A673 (cell line): Measurements from ENCODE around the gene FBXO15. TPM values are rescaled to one million over a fixed set of nuclear protein-coding genes. Genes with fewer than 3 reads are reported as not detected.

ENCODE experiments used
- BruUV-seq: library from RNA; stranded (reverse); fragments of 400-500 nt; replicated peaks from 2 replicates; lab custom pipeline; 2021; lab: Mats Ljungman, UMichigan
- CTCF ChIA-PET: fragments of 300-600 bp; sonication (Branson Sonifier 250); formaldehyde crosslinking; loops from one replicate; lab custom pipeline; 2022; ENCODE audit warnings: antibody characterized with exemption; lab: Charles Lee
- POLR2A ChIA-PET: fragments of 300-600 bp; sonication (Branson Sonifier 250); formaldehyde crosslinking; loops from one replicate; lab custom pipeline; 2022; ENCODE audit warnings: antibody characterized with exemption; ENCODE audit not compliant: low non-redundant PET; lab: Charles Lee
- DNase-seq: peaks from one replicate; pipeline ENCODE4 v3.0.0-alpha.2; 2015; ENCODE audit warnings: low spot score
- H3K27ac ChIP-seq: fragments of 200-600 bp; sonication (generic); 2 replicates; pipeline ENCODE4 v1.5.1; 2016; ENCODE audit warnings: mixed run types, low read depth, mild to moderate bottlenecking, mixed read lengths, antibody characterized with exemption, low read length; ENCODE audit not compliant: poor library complexity, severe bottlenecking
- H3K27me3 ChIP-seq: fragments of 200-600 bp; sonication (generic); replicated peaks from 2 replicates; pipeline ENCODE4 v1.6.1; 2017; ENCODE audit warnings: mixed run types, low read depth, mild to moderate bottlenecking, mixed read lengths, antibody characterized with exemption, low read length; ENCODE audit not compliant: insufficient read depth, poor library complexity
- H3K36me3 ChIP-seq: fragments of 200-600 bp; sonication (generic); 2 replicates; pipeline ENCODE4 v1.6.1; 2016; ENCODE audit warnings: mixed run types, mild to moderate bottlenecking, mixed read lengths, antibody characterized with exemption, low read length; ENCODE audit not compliant: insufficient read depth, poor library complexity, severe bottlenecking
- H3K4me1 ChIP-seq: fragments of 200-600 bp; sonication (generic); 2 replicates; pipeline ENCODE4 v1.6.1; 2017; ENCODE audit warnings: mixed run types, mild to moderate bottlenecking, mixed read lengths, antibody characterized with exemption, low read length; ENCODE audit not compliant: insufficient read depth, poor library complexity, severe bottlenecking
- H3K4me3 ChIP-seq: fragments of 200-600 bp; sonication (generic); 2 replicates; pipeline ENCODE4 v1.5.1; 2016; ENCODE audit warnings: low read depth, mixed run types, mild to moderate bottlenecking, mixed read lengths, low read length; ENCODE audit not compliant: poor library complexity, severe bottlenecking
- H3K9me3 ChIP-seq: fragments of 200-600 bp; sonication (generic); 2 replicates; pipeline ENCODE4 v1.6.1; 2016; ENCODE audit warnings: mixed run types, low read depth, mild to moderate bottlenecking, mixed read lengths, antibody characterized with exemption, low read length; ENCODE audit not compliant: poor library complexity, severe bottlenecking
- EZH2 ChIP-seq: fragments of 200-600 bp; sonication (generic); IDR thresholded peaks from 2 replicates; pipeline ENCODE4 v1.6.1; 2017; ENCODE audit warnings: borderline replicate concordance, low read depth, mild to moderate bottlenecking, mixed read lengths, antibody characterized with exemption, low read length; ENCODE audit not compliant: poor library complexity, severe bottlenecking
- intact Hi-C: fragments of 100-400 bp; cut with micrococcal nuclease; formaldehyde crosslinking; loops from one replicate; pipeline ENCODE4 v1.10.0; 2022; ENCODE audit not compliant: unreplicated experiment
- total RNA-seq: library from RNA; stranded (reverse); gene quantifications from 2 replicates; pipeline ENCODE4 v1.2.3, GENCODE V29; 2021
- TF ChIP-seq, protein P1 (sequence below): fragments of 300-800, 200-600 bp; sonication (generic); conservative IDR thresholded peaks from 2 replicates; pipeline ENCODE4 v1.5.1; 2017; ENCODE audit warnings: low read depth, mild to moderate bottlenecking, antibody characterized with exemption, low read length, moderate library complexity, mixed read lengths

Gene FBXO15
- total RNA-seq, 1 experiment from 2014 or later = 2.4 TPM

DNA sequence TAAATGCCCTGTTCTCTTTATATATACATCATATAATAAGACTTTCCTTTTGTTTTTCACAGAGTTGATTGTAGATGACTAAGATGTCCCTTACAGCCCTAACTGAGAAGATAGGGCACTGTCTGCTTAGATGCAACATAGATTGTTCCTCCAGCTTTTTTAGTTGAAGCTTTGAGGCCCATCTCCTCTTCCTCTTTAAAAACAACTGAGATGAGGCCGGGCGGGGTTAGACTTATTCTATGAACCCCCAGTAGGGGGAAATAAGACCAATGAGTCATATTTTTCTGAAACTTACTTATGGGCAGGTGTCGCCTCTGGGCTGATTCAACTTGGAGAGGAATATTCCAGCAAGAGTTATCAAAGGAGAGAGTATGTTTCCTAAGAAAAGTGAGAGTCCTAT, 84.6 kb downstream of the FBXO15 start:
- Histone ChIP-seq H3K4me3 (no peak overlapping the region), H3K36me3 (no peaks in the 10 kb centered on the region), H3K9me3 (no peaks in the 10 kb centered on the region), H3K27me3 (no peaks in the 10 kb centered on the region), H3K27ac (no peak overlapping the region), H3K4me1 (no peaks in the 10 kb centered on the region)
- intact Hi-C loops = no loop called here
- CTCF ChIA-PET = no interaction called here
- BruUV-seq = no TSS peak
- POLR2A ChIA-PET = no interaction called here
- no peak for DNase-seq
- TF ChIP-seq, protein P1, sequence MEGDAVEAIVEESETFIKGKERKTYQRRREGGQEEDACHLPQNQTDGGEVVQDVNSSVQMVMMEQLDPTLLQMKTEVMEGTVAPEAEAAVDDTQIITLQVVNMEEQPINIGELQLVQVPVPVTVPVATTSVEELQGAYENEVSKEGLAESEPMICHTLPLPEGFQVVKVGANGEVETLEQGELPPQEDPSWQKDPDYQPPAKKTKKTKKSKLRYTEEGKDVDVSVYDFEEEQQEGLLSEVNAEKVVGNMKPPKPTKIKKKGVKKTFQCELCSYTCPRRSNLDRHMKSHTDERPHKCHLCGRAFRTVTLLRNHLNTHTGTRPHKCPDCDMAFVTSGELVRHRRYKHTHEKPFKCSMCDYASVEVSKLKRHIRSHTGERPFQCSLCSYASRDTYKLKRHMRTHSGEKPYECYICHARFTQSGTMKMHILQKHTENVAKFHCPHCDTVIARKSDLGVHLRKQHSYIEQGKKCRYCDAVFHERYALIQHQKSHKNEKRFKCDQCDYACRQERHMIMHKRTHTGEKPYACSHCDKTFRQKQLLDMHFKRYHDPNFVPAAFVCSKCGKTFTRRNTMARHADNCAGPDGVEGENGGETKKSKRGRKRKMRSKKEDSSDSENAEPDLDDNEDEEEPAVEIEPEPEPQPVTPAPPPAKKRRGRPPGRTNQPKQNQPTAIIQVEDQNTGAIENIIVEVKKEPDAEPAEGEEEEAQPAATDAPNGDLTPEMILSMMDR = no peak
- no peak for TF ChIP-seq EZH2

DNA sequence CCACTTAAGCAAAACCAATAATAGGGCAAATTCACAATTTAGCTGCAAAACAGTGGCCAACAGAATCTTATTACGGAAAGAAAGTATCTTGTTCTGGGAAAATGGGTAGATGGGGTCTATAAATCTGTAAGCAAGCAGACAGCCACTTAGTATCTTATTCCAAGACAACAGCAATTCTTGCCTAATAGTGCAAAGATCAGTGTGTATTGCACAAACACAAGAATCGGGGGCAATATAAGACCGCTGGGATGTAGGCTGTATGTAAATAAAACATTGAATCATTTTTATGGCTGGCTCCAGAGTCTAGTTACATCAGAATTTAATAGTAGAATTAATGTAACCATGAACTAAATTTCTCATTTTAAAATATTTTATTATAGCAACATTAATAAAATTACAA, 85.6 kb downstream of the FBXO15 start:
- Histone ChIP-seq H3K9me3 (no peaks in the 10 kb centered on the region), H3K27me3 (no peaks in the 10 kb centered on the region), H3K27ac (no peak overlapping the region), H3K36me3 (no peaks in the 10 kb centered on the region), H3K4me1 (no peaks in the 10 kb centered on the region), H3K4me3 (no peak overlapping the region)
- BruUV-seq = no TSS peak
- CTCF ChIA-PET = no interaction called here
- POLR2A ChIA-PET = no interaction called here
- TF ChIP-seq, protein P1 = no peak
- TF ChIP-seq EZH2 = no peak
- intact Hi-C loops = no loop called here
- no peak for DNase-seq

DNA sequence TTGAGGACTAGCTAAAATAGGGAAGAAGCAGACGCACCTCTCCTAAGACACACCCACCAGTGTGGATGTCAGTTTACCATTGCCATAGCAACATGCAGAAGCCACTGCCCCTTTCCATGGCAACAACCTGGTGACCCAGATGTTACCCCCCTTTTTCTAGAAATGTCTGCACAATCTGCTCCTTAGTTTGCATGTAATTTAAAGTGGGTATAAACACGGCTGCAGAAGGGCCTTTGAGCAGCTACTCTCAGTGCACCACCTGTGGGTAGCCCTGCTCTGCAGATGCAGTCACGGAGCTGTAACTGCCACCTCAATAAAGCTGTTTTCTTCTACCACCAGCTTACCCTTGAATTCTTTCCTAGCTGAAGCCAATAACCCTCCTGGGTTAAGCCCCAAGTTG, 87.1 kb downstream of the FBXO15 start:
- no peak overlapping the region for H3K27ac ChIP-seq
- no peak overlapping the region for H3K4me3 ChIP-seq
- TF ChIP-seq, protein P1 = no peak
- no peak for TF ChIP-seq EZH2
- ChIA-PET CTCF (no interaction called here), POLR2A (no interaction called here)
- no peak for DNase-seq
- H3K9me3 ChIP-seq = no peaks in the 10 kb centered on the region
- intact Hi-C loops = no loop called here
- H3K36me3 ChIP-seq = no peaks in the 10 kb centered on the region
- no peaks in the 10 kb centered on the region for H3K27me3 ChIP-seq
- H3K4me1 ChIP-seq = no peaks in the 10 kb centered on the region
- no TSS peak for BruUV-seq
